Measurements from ENCODE around the gene PLTP. TPM values are rescaled to one million over a fixed set of nuclear protein-coding genes. Genes with fewer than 3 reads are reported as not detected.

PLTP gene
- total RNA-seq (2022; extraction: Qiagen RNA extraction; ENCODE audit: low read depth), result 1.7 to 2.4 TPM (median 2.0 TPM) in 5 replicates

GRCh38 chr20:45911486-45912343, at the start of gene PLTP:
Gene PLTP (minus strand): TSS chr20:45912155. CDS start chr20:45911452, 703 bp downstream.

GRCh38 chr20:45934586-45935415, 22.8 kb upstream of the PLTP start, which contains the start of gene PCIF1:
Gene PCIF1 (plus strand): TSS chr20:45934683. CDS start chr20:45939000, 4,317 bp downstream.

GRCh38 chr20:45890985-45891983, 20.7 kb downstream of the PLTP start, which contains the start of the genes CTSA and NEURL2:
Gene CTSA (plus strand): TSS chr20:45891335. CDS start chr20:45891569, 234 bp downstream.
Gene NEURL2 (minus strand): TSS chr20:45891208. CDS start chr20:45890991, 217 bp downstream.

GRCh38 chr20:45887346-45887715, 24.6 kb downstream of the PLTP start, which contains the start of gene SPATA25:
Gene SPATA25 (minus strand): TSS chr20:45887622. CDS start chr20:45887590, 32 bp downstream.

GRCh38 chr20:45880988-45881788, 30.8 kb downstream of the PLTP start, which contains the start of gene ZSWIM1:
Gene ZSWIM1 (plus strand): TSS chr20:45881227. CDS start chr20:45882593, 1,366 bp downstream.

GRCh38 chr20:45857114-45857881, 54.7 kb downstream of the PLTP start, which contains the start of the genes ACOT8 and ZSWIM3:
Gene ACOT8 (minus strand): TSS chr20:45857392. CDS start chr20:45857315, 77 bp downstream.
Gene ZSWIM3 (plus strand): TSS chr20:45857614. CDS start chr20:45857826, 212 bp downstream.

Other genes with a start within 250 kb of the PLTP start
- gene WFDC11, start 241.9 kb downstream of the PLTP start, total RNA-seq (2022; extraction: Qiagen RNA extraction; ENCODE audit: low read depth), result not detected in 5 replicates
- not detected in 5 replicates for gene WFDC13, start 210.1 kb downstream of the PLTP start, total RNA-seq (2022; extraction: Qiagen RNA extraction; ENCODE audit: low read depth)
- gene WFDC10B, start 207.1 kb downstream of the PLTP start, total RNA-seq (2022; extraction: Qiagen RNA extraction; ENCODE audit: low read depth), result not detected in 5 replicates
- not detected in 5 replicates for gene SPINT4, start 189.8 kb downstream of the PLTP start, total RNA-seq (2022; extraction: Qiagen RNA extraction; ENCODE audit: low read depth)
- not detected in 5 replicates for gene WFDC3, start 120.3 kb downstream of the PLTP start, total RNA-seq (2022; extraction: Qiagen RNA extraction; ENCODE audit: low read depth)
- 32.5 to 38.5 TPM (median 37.6 TPM) in 5 replicates for gene DNTTIP1, start 120.2 kb downstream of the PLTP start, total RNA-seq (2022; extraction: Qiagen RNA extraction; ENCODE audit: low read depth)
- gene UBE2C, start 99.5 kb downstream of the PLTP start, total RNA-seq (2022; extraction: Qiagen RNA extraction; ENCODE audit: low read depth), result 235 to 274 TPM (median 255 TPM) in 5 replicates
- gene TNNC2, start 84.8 kb downstream of the PLTP start, total RNA-seq (2022; extraction: Qiagen RNA extraction; ENCODE audit: low read depth), result 0.21 to 0.22 TPM in 2 of 5 replicates, not detected in the others
- 8.7 to 13.2 TPM (median 11.3 TPM) in 5 replicates for gene SNX21, start 78.4 kb downstream of the PLTP start, total RNA-seq (2022; extraction: Qiagen RNA extraction; ENCODE audit: low read depth)
- gene ACOT8, start 54.8 kb downstream of the PLTP start, total RNA-seq (2022; extraction: Qiagen RNA extraction; ENCODE audit: low read depth), result 17.6 to 21.5 TPM (median 20.3 TPM) in 5 replicates
- gene ZSWIM3, start 54.5 kb downstream of the PLTP start, total RNA-seq (2022; extraction: Qiagen RNA extraction; ENCODE audit: low read depth), result 1.5 to 1.8 TPM (median 1.7 TPM) in 5 replicates
- 5.4 to 7.1 TPM (median 6.5 TPM) in 5 replicates for gene ZSWIM1, start 30.9 kb downstream of the PLTP start, total RNA-seq (2022; extraction: Qiagen RNA extraction; ENCODE audit: low read depth)
- 0.34 to 0.87 TPM (median 0.70 TPM) in 5 replicates for gene SPATA25, start 24.5 kb downstream of the PLTP start, total RNA-seq (2022; extraction: Qiagen RNA extraction; ENCODE audit: low read depth)
- gene NEURL2, start 20.9 kb downstream of the PLTP start, total RNA-seq (2022; extraction: Qiagen RNA extraction; ENCODE audit: low read depth), result 0.79 to 1.7 TPM (median 1.1 TPM) in 5 replicates
- 104 to 133 TPM (median 122 TPM) in 5 replicates for gene CTSA, start 20.8 kb downstream of the PLTP start, total RNA-seq (2022; extraction: Qiagen RNA extraction; ENCODE audit: low read depth)
- 27.7 to 37.0 TPM (median 32.2 TPM) in 5 replicates for gene PCIF1, start 22.5 kb upstream of the PLTP start, total RNA-seq (2022; extraction: Qiagen RNA extraction; ENCODE audit: low read depth)
- gene ZNF335, start 60.0 kb upstream of the PLTP start, total RNA-seq (2022; extraction: Qiagen RNA extraction; ENCODE audit: low read depth), result 8.4 to 11.0 TPM (median 10.5 TPM) in 5 replicates
- gene MMP9, start 96.8 kb upstream of the PLTP start, total RNA-seq (2022; extraction: Qiagen RNA extraction; ENCODE audit: low read depth), result 0.57 to 0.95 TPM (median 0.86 TPM) in 5 replicates
- gene SLC12A5, start 117.1 kb upstream of the PLTP start, total RNA-seq (2022; extraction: Qiagen RNA extraction; ENCODE audit: low read depth), result 11.6 to 15.4 TPM (median 14.4 TPM) in 5 replicates
- 19.9 to 25.0 TPM (median 23.0 TPM) in 5 replicates for gene NCOA5, start 177.8 kb upstream of the PLTP start, total RNA-seq (2022; extraction: Qiagen RNA extraction; ENCODE audit: low read depth)
- gene CD40, start 206.2 kb upstream of the PLTP start, total RNA-seq (2022; extraction: Qiagen RNA extraction; ENCODE audit: low read depth), result 3.9 to 4.9 TPM (median 4.5 TPM) in 5 replicates

Measured in A549 treated with CpdA at 1 μM for 4 hours (cell line).